HG03045 (cell line): ENCODE results near the gene CNNM2.
"Not testable (repeated sequence)": the region's sequence is repeated elsewhere in the genome, so short reads cannot be mapped to it uniquely, and the experiment has no call there.

Experiments
- ATAC-seq: cut with Tn5 transposase; IDR thresholded peaks from one replicate; pipeline ENCODE4 v1.9.1; 2021; ENCODE audit warnings: mild to moderate bottlenecking, moderate library complexity; ENCODE audit not compliant: unreplicated experiment

Gene CNNM2

GRCh38 chr10:102923601-102924000, 5.5 kb downstream of the CNNM2 start:
- no peak for ATAC-seq

- no peak for ATAC-seq
Measured at GRCh38 chr10:102926842-102927241, 8.7 kb downstream of the CNNM2 start.

GRCh38 chr10:102927311-102928010, 9.4 kb downstream of the CNNM2 start:
- ATAC-seq = no peak

- ATAC-seq = not testable (repeated sequence)
Measured at GRCh38 chr10:102928442-102928841, 10.3 kb downstream of the CNNM2 start.

- no peak for ATAC-seq
Measured at GRCh38 chr10:102930720-102931119, 12.6 kb downstream of the CNNM2 start.

- ATAC-seq = no peak
Measured at GRCh38 chr10:102931643-102932042, 13.5 kb downstream of the CNNM2 start.

GRCh38 chr10:102935505-102935904, 17.4 kb downstream of the CNNM2 start:
- ATAC-seq = no peak

GRCh38 chr10:102935939-102936605, 18.0 kb downstream of the CNNM2 start:
- no peak for ATAC-seq

GRCh38 chr10:102941401-102941800, 23.3 kb downstream of the CNNM2 start:
- no peak for ATAC-seq

- ATAC-seq = no peak
Measured at GRCh38 chr10:102945449-102945848, 27.4 kb downstream of the CNNM2 start.

GRCh38 chr10:102945962-102946361, 27.9 kb downstream of the CNNM2 start:
- no peak for ATAC-seq

GRCh38 chr10:102946992-102947391, 28.9 kb downstream of the CNNM2 start:
- ATAC-seq = no peak

GRCh38 chr10:102948176-102948575, 30.1 kb downstream of the CNNM2 start:
- ATAC-seq = no peak

- no peak for ATAC-seq
Measured at GRCh38 chr10:102948786-102949185, 30.7 kb downstream of the CNNM2 start.

- ATAC-seq = no peak
Measured at GRCh38 chr10:102949916-102950315, 31.8 kb downstream of the CNNM2 start.

- no peak for ATAC-seq
Measured at GRCh38 chr10:102951316-102951715, 33.2 kb downstream of the CNNM2 start.

GRCh38 chr10:102959360-102959759, 41.3 kb downstream of the CNNM2 start:
- ATAC-seq = no peak

GRCh38 chr10:102960157-102960556, 42.1 kb downstream of the CNNM2 start:
- no peak for ATAC-seq

- ATAC-seq = no peak
Measured at GRCh38 chr10:102962267-102962666, 44.2 kb downstream of the CNNM2 start.

- no peak for ATAC-seq
Measured at GRCh38 chr10:102962951-102963755, 45.1 kb downstream of the CNNM2 start.

- ATAC-seq = no peak
Measured at GRCh38 chr10:102963756-102964025, 45.6 kb downstream of the CNNM2 start.

- ATAC-seq = not testable (repeated sequence)
Measured at GRCh38 chr10:102964064-102964463, 46.0 kb downstream of the CNNM2 start.
